Measurements from ENCODE around the gene TGM4.

TGM4 gene

GRCh38 chr3:44874308-44874707 is at the start of gene TGM4:
TGM4 (plus strand) TSS chr3:44874608; CDS start chr3:44874679, 71 bp downstream.
- no peaks in the 10 kb centered on the region for H3K9me3 ChIP-seq (ENCODE audit: control insufficient read depth, insufficient read depth, low read depth, low read length)
- no peak for TF ChIP-seq ZNF585B (tag by site-specific recombination; IDR thresholded peaks at IDR 0.05)
- no peaks in the 10 kb centered on the region for H3K4me1 ChIP-seq (ENCODE audit: control insufficient read depth, insufficient read depth, low read length)
- ChIA-PET CTCF (no interaction called here), POLR2A (no interaction called here)
- H3K27ac ChIP-seq (ENCODE audit: extremely low read depth, low read depth, low read length): no peak within 1 kb of the TSS
- no peak within 1 kb of the TSS for H3K4me3 ChIP-seq (ENCODE audit: low read depth, low read length)
- no peaks in the 10 kb centered on the region for H3K36me3 ChIP-seq (ENCODE audit: control insufficient read depth in 2 of 2, insufficient read depth in 1 of 2, low read length in 2 of 2)

- Histone ChIP-seq H3K4me3 (ENCODE audit: low read depth, low read length) (no peak overlapping the region), H3K27ac (ENCODE audit: extremely low read depth, low read depth, low read length) (no peak overlapping the region), H3K4me1 (ENCODE audit: control insufficient read depth, insufficient read depth, low read length) (no peaks in the 10 kb centered on the region), H3K9me3 (ENCODE audit: control insufficient read depth, insufficient read depth, low read depth, low read length) (no peaks in the 10 kb centered on the region), H3K36me3 (ENCODE audit: control insufficient read depth in 2 of 2, insufficient read depth in 1 of 2, low read length in 2 of 2) (peaks cover 5 to 63% of the 10 kb centered on the region in 2 experiments; a peak in 2 of 3 replicates)
- no peak for TF ChIP-seq ZNF416 (tag by site-specific recombination; IDR thresholded peaks at IDR 0.05)
- TF ChIP-seq KLF10 (tag by site-specific recombination; IDR thresholded peaks at IDR 0.05): no peak
- no peak for TF ChIP-seq ZNF658 (tag by site-specific recombination; IDR thresholded peaks at IDR 0.05)
- TF ChIP-seq WT1 (tag by site-specific recombination; IDR thresholded peaks at IDR 0.05): no peak
- no peak for TF ChIP-seq CTCF (tag by site-specific recombination; IDR thresholded peaks at IDR 0.05)
- no peak for TF ChIP-seq ZNF473 (tag by site-specific recombination; IDR thresholded peaks at IDR 0.05)
- no peak for TF ChIP-seq TSHZ1 (tag by site-specific recombination; IDR thresholded peaks at IDR 0.05; ENCODE audit: borderline replicate concordance)
- TF ChIP-seq ZNF391 (tag by site-specific recombination; IDR thresholded peaks at IDR 0.05; ENCODE audit: borderline replicate concordance, low read depth): no peak
- ChIA-PET CTCF (no interaction called here), POLR2A (no interaction called here)
Measured at GRCh38 chr3:44825264-44825925, 49.0 kb upstream of the TGM4 start.

GRCh38 chr3:44827196-44827595 is 47.2 kb upstream of the TGM4 start:
- Histone ChIP-seq H3K4me3 (ENCODE audit: low read depth, low read length) (no peak overlapping the region), H3K9me3 (ENCODE audit: control insufficient read depth, insufficient read depth, low read depth, low read length) (no peaks in the 10 kb centered on the region), H3K36me3 (ENCODE audit: control insufficient read depth in 2 of 2, insufficient read depth in 1 of 2, low read length in 2 of 2) (peaks cover 8 to 81% of the 10 kb centered on the region in 2 experiments; a peak in 2 of 3 replicates), H3K4me1 (ENCODE audit: control insufficient read depth, insufficient read depth, low read length) (no peaks in the 10 kb centered on the region), H3K27ac (ENCODE audit: extremely low read depth, low read depth, low read length) (no peak overlapping the region)
- ChIA-PET CTCF (no interaction called here), POLR2A (no interaction called here)
- no peak for TF ChIP-seq ZNF16 (tag by site-specific recombination; IDR thresholded peaks at IDR 0.05; ENCODE audit: low read depth)
- TF ChIP-seq ZNF449 (tag by site-specific recombination; IDR thresholded peaks at IDR 0.05): no peak
- no peak for TF ChIP-seq ZNF518A (tag by site-specific recombination; conservative IDR thresholded peaks at IDR 0.05; ENCODE audit: low read depth)
- TF ChIP-seq ZBTB44 (tag by site-specific recombination; IDR thresholded peaks at IDR 0.05): no peak
- no peak for TF ChIP-seq ZNF571 (tag by site-specific recombination; IDR thresholded peaks at IDR 0.05)
- TF ChIP-seq YY1 (tag by site-specific recombination; IDR thresholded peaks at IDR 0.05): no peak
- no peak for TF ChIP-seq ZNF596 (tag by site-specific recombination; IDR thresholded peaks at IDR 0.05)
- TF ChIP-seq ZNF549 (tag by site-specific recombination; IDR thresholded peaks at IDR 0.05): no peak

Measured in HEK293 (cell line).